NCI-H748 (cell line): Measurements from ENCODE around the gene PPP2R2D.
"Not testable (repeated sequence)": the region's sequence is repeated elsewhere in the genome, so short reads cannot be mapped to it uniquely, and the experiment has no call there.

Source experiments
- DNase-seq: peaks from one replicate; lab custom pipeline; 2025; ENCODE audit not compliant: unreplicated experiment; lab: John Stamatoyannopoulos, UW

The PPP2R2D gene

GRCh38 chr10:131973160-131973951 is 72.5 kb downstream of the PPP2R2D start:
- no peak for DNase-seq

- no peak for DNase-seq
These were observed 73.4 kb downstream of the PPP2R2D start for GRCh38 chr10:131974034-131974817.

GRCh38 chr10:131975003-131975402 is 74.2 kb downstream of the PPP2R2D start:
- DNase-seq, result no peak

GRCh38 chr10:131975796-131976195 is 75.0 kb downstream of the PPP2R2D start:
- no peak for DNase-seq

DNA sequence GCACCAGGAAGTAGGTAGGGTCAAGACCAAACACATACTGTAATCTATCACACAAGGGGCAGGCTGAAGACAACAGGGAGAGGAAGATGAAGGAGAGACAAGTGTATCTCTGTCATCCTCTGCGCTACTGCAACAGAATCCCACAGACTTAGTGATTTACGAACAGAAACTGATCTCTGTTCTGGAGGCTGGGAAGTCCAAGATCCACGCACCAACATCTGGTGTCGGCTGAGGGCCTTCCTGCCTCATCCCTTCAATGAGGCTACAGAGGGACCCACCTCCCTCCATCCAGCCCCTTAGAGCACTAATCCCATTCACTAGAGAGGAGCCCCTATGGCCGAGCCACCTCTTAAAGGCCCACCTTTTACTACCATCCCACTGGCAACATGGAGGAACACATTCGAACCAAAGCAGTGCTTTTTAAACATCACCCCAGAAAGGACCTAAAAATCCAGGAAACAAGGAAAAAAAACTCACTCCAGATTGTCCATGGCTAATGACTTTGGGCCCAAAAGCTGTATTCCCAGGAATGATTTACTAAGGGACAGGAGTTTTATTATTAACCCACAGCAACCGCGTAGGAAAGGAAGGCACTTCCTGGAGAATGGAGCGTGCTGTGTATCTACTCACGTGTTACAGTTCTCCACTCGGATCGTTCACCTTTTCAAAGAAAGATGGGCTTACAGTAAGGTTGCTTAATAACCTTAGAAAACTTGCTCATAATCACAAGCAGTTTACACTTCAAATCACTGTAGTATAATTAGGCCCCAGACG is 76.7 kb downstream of the PPP2R2D start:
- no peak for DNase-seq

DNA sequence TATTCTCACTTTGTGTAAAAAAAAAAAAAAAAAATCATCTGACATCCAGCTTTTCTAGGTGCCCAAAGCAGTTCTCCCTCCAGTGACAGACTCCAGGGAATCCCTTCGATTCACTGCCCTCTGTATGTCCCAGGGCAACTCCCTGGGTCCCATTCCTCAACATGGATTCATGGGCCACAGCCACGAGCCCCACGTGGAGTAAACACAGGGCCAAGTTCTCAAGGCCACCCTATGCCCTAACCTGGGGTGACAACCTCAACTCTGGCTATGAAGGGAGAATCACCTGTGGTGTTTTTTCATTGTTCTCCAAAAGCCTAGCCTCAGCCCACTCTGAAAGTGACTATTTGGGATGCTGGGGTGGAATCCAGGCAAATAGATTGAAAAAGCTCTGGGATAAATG is 77.6 kb downstream of the PPP2R2D start:
- no peak for DNase-seq

GRCh38 chr10:131978851-131979250 is 78.0 kb downstream of the PPP2R2D start:
- DNase-seq, result no peak

DNA sequence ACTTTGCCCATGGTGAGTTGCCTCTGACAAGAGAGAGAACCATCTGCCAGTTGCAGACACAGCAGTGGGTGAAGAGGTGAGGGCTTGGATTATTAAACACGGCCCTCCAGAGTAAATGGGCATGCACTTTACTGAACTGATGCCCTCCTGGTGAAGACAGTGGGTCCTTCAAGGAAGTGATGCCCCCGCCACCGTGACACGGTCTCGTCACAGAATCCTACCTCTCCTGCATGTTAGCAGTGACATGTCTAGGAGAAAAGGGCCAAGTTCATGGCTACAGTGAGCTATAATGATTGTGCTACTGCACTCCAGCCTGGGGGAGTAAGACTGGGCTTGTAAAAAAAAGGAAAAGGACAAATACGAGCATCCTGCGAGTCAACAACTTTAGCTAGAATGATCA is 78.5 kb downstream of the PPP2R2D start:
- DNase-seq, result no peak

DNA sequence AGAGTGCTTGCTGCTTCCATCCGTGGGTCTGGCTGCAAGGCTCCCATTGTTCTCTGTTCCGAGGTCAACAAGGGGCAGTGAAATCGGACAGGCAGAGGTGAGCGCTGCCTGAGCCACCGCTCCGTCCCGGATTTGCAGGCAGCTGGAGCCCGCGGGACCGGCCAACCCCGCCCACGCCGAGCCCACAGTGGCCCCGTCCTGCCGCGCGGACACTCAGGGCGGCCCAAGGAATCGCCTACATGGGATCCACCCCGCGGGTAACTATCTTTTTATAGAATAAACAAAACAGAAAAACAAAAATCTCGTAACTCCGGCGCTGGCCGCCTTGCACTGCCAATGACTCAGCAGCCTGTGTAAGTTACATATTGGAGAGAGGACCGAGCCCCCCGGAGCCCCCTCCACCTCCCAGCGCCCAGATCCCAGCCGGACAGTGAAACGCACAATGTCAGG is 79.0 kb downstream of the PPP2R2D start:
- DNase-seq, result no peak

DNA sequence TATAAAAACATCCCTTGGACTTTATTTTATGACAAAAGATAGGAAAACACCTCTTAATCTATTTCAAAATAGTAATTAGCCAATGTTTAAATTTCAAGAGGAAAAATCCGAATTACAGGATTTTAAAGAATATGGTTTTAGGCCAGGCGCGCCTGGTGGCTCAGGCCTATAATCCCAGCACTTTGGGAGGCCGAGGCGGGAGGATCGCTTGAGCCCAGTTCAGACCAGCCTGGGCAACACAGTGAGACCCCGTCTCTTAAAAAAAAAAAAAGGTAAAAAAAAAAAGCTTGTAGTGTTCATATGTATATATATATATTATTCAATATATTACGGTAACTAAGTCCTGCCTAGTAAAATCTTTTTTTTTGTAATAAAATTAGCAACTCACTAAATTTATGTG is 79.5 kb downstream of the PPP2R2D start:
- DNase-seq, result no peak

- peak; percentile 21 for DNase-seq
These were observed 80.1 kb downstream of the PPP2R2D start for GRCh38 chr10:131980761-131981428.

DNA sequence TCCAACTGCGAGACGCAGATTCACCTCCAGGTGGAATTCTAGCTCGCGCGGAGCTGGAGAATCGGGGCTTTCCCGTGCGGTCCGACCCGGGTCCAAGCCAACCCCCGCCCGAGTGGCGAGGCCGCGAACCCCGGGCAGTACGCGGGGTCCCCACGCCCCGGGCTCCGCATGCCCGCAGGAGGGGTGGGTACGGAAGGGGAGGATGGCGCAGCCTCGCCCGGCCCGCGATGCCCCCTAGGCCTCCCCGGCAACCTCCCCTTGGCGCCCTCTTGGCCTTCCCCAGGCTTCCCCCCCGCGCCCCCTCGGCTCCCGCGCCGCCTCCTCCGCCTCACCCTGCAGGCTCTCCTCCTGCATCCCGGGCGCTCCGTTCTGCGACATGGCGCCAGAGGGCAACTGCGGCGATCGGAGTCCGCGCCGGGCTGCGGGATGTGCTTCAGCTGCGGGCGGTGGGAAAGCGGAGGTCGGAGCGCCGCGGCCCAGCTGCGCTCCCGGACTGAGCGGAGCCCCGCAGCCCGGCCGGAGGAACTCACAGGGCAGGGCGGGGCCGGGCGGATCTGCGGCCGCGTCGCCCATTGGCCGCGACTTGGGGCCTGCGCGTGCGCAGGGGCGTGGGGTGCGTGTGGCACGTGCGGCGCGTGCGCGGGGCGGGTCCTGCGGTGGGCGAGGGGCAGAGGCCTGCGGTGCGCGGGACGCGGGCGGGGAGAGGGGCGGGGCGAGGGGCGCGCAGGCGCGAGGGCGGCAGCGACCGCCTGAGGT is 80.8 kb downstream of the PPP2R2D start, which contains the start of gene BNIP3:
Gene BNIP3 (minus strand): TSS at position 495 of the 756 bp plus-strand sequence. CDS start 117 bp downstream, at position 378.
- DNase-seq, result peak; percentile 90

DNA sequence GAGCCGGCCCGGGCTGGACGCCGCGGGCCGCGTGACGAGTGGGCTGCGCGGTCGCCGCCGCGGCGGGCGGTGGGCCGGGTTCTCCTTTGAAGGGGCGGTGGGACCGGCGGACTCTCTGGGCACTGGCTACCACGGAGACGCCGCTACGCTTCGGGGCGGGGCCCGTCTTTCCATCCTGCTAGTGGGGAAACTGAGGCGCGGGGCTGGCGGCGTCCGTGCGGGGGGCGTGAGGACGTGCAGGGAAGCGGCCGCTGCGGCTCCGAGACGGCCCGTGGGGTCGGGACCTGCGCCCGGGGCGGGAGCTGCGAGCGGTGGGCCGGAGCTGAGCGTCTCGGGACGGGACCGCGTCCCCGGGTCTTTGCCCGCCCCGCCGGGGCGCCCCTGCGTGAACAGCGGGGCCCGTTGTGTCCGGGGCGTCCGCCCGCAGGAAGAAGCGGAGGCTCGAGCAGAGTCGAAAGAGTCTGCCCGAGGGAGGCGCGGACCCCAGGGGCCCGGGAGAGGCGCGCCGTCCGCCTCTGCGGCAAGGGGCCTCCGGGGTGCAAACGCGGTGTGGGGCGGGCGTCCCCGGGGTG is 81.5 kb downstream of the PPP2R2D start:
- DNase-seq, result peak; percentile 26

GRCh38 chr10:131982796-131983195 is 82.0 kb downstream of the PPP2R2D start:
- DNase-seq, result no peak

DNA sequence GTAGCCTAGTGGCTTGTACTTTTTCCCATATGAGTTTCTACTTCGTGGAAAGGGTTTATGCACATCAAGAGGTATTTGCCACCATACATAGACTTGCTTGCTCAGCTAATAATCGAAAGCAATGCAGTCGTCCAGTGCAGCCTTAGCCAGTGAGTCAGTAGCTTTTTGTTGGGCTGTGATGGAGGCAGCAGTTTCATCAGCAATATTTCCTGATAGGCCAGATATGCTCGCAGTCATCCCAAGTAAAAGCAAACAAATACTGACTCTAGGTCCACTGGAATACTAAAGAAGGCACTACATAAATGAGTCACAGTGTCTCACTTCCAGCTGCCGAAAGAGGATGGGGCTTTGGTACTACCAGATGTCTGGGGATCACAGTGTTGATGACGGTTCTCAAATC is 83.0 kb downstream of the PPP2R2D start:
- peak; percentile 4 for DNase-seq

DNA sequence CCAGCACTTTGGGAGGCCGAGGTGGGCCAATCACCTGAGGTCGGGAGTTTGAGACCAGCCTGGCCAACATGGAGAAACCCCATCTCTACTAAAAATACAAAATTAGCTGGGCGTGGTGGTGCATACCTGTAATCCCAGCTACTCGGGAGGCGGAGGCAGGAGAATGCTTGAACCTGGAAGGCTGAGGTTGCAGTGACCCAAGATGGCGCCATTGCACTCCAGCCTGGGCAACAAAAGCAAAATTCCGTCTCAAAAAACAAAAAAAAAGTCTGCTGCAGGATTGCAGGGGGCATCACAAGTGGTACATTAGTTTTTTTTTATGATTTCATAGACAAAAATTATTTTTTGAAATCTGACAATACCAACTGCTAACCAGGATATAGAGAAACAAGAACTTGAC is 86.0 kb downstream of the PPP2R2D start:
- DNase-seq, result not testable (repeated sequence)

DNA sequence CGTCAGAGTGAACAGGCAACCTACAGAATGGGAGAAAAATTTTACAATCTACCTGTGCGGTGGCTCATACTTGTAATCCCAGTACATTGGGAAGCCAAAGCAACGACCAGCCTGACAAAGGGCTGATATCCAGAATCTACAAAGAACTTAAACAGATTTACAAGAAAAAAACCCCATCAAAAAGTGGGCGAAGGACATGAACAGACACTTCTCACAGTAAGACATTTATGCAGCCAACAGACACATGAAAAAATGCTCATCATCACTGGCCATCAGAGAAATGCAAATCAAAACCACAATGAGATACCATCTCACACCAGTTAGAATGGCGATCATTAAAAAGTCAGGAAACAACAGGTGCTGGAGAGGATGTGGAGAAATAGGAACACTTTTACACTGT is 86.5 kb downstream of the PPP2R2D start:
- not testable (repeated sequence) for DNase-seq

GRCh38 chr10:131987786-131988185 is 87.0 kb downstream of the PPP2R2D start:
- DNase-seq, result not testable (repeated sequence)

DNA sequence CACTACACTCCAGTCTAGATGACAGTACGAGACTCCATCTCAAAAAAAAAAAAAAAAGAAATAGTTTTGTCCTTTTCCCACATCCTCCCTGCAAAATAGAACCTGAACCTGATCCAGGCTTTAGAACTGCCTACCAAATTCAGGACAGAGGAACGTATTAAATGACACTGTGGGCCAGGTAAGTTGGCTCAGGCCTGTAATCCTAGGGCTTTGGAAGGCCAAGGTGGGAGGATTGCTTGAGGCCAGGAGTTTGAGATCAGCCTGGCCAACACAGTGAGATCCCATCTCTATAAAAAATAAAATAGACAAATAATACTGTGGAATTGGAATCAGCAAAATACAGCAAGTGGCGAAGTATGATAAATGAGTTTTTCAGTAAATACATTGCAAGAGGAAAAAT is 90.9 kb downstream of the PPP2R2D start:
- DNase-seq, result no peak

DNA sequence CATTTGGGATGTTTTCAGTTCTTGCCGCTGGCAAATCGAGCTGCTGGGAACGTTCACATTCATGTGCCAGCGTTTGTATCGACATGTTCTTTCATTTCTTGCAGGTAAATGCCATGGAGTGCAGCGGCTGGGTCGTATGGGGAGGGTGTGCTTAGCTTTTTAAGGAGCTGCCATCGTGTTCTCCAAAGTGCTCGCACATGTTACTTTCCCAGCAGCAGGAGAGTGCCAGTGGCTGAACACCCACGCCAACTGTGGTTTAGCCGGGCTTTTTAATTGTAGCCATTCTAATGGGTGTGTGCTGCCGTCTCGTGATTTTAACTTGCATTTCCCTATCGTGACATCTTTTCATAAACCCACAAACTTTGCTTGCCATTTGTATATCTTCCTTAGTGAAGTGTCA is 92.5 kb downstream of the PPP2R2D start:
- DNase-seq, result no peak
